ENCODE data around the gene PACC1.

The PACC1 gene

DNA sequence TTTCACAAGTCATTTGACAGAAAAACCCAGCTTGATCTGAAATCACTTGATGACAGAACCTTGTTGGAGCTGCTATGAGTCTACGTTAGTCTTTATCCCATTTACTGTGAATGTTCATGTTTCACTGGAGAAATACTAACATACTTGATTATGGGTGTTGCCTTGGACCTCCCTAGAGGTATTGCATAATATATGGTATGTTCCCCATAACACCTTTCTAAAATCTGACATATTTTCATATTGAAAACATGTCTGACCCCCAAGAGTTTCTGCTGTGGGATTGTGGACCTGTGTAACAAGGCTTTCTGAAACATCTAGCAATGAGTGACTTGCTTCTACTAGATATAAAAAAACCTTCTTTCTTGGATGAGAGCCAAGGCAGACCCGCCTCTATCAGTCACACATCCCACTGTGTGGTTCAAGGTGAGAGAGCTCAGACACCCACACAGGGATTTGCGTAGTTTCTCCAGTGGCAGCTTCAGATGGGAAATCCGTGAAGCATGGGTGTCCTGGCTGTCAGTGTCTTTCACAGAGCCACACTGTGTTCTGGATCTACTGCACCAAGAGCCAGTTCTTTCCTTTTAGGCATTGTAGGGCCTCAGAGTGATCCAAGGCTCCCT, 22.6 kb upstream of the PACC1 start:
- no peak for DNase-seq

- no peak for DNase-seq
These were observed 20.3 kb upstream of the PACC1 start for GRCh38 chr1:212434992-212435391.

- no peak for DNase-seq
These were observed 19.1 kb upstream of the PACC1 start for GRCh38 chr1:212433577-212434462.

DNA sequence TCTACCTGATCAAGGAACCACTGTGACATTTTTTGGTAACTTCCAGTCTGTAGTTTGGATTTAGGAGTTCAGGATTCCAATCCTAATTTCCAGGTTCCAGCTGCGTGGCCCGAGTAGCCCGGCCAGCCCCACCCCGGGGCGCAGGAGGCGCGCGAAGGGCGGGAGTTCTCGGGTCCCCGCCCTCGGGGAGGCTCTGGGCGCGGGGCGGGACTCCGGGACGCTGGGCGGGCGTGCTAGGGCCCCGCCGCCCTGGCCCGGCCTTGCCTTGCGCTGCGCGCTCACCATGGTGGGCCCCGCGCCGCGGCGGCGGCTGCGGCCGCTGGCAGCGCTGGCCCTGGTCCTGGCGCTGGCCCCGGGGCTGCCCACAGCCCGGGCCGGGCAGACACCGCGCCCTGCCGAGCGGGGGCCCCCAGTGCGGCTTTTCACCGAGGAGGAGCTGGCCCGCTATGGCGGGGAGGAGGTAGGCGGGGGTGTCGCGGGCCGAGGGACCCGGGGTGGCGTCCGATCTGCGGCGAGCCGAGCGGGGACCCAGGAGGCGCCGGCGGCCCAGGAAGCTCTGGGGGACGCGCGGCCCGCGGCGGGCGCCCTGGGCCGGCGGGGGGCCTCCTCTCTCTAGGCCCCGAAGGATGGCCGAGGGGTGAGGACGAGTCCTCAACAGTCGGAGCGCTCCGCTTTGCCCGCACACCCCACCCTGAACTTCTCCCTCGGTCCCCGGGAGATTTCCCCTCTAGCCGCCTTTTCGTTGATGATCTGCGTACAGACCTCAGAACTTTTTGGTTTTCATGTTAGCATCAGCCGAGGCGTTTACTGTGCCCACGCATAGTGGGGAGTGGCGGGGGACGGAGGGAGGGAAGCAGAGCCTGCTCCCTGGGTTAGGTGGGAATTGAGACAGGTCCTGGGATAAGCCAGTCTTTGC, 18.2 kb upstream of the PACC1 start, which contains the start of gene NENF:
TSS of gene NENF (plus strand) at position 260 of the 916 bp plus-strand sequence. CDS start at position 284, 24 bp downstream.
- peak; percentile 60 for DNase-seq

GRCh38 chr1:212432272-212432660, 17.6 kb upstream of the PACC1 start:
- no peak for DNase-seq

DNA sequence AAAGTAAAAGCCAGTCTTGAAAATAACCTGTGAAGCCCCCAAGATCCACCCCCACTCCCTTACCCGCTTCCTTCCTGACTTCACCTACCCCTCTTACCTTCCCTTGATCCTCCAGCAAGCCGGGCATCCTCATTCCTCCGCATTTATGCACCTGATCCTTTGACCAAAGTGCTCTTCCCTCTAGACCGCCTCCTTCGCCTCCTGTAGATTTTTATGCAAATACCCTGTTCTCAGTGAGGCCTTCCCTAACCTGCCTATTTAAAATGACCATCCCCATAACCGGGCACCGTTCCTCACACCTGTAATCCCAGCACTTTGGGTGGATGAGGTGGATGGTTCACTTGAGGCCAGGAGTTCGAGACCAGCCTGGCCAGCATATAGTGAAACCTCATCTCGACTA, 17.0 kb upstream of the PACC1 start:
- no peak for DNase-seq

DNA sequence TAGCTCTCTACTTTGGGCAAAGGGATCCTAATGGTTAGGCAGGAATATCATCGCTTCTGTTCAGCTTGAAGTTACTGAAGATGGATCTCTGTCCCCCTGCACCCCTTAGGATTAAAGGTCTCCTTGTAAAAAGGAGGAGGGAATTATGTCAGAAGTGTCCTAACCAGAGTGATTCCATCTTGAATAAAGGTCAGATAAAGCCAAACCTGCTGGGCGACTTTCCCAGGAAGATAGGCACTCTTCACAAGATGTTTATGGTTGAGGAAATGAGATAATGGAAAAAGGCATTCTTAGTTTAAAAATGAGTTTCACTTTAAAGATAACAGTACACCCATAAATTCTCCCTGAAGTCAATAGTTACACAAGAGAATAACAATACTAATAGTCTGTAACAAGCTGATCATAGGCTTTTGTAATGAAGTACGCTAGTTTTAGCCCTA, 16.3 kb upstream of the PACC1 start:
- DNase-seq, result no peak

DNA sequence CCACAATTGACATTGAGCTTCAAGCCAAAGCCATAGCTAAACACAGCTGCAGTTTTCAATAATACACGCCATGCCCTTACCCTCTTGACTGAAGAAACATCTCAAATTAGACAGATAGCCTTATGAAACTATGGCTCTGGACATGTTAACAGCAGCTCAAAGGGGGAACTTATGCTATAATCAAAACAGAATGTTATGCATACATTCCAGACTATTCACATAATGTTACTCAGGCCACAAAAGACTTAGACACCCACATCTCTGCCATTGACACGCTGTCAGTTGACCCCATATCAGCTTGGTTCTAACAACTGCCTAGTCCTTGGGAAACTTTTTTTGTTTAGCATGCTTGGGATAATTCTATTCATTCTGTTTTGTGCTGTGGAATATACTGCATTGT, 15.7 kb upstream of the PACC1 start:
- DNase-seq, result no peak

DNA sequence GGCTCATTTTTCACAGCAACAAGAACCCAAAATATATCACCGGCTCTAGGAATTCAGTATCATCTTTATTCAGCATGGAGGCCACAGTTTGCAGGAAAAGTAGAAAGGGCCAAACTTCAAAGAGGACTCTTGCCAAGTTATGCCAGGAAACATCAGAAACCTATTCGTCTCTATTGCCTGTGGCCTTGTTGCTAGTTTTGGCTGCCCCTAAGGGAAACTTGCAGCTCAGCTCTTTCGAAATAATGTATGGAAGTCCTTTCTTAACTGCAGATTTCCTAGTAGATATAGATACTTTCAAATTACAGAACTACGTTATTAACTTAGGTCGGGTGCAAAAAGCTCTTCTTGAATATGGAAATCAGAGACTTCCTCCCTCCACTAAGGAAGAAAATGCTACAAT, 13.8 kb upstream of the PACC1 start:
- DNase-seq, result no peak

DNA sequence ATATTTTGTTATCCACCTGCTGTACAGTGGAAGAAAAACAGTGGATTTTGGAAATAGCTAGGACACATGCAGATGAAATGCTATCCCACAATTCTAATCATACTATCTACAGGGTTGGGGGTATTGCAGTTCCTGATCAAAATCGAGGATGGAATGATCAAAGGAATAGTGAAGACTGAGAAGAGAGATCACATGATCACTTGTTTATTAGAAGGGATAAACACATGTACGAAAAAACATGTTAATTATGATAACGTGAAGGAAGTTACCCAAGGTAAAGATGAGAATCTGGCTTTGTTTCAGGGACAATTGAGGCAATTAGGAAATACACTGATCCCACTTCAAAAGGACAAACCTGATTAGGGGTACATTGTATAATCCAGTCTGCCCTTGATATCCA, 9.2 kb upstream of the PACC1 start:
- DNase-seq, result no peak

DNA sequence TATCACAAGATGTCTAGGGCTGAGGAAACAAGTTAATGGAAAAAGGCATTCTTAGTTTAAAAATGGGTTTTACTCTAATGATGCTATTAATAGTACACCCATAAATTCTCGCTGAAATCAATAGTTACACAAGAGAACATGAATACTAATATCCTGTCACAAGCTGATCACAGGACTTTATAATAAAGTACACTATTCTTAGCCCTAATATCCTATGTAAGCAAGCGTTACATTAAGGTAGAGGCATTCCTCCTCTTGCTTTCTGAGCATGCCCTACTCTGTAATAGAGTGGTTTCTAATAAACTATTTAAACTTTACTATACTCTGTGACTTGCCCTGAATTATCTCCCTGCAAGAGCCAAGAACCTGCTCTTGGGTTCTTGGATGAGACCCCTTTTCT, 6.5 kb upstream of the PACC1 start:
- DNase-seq, result no peak

DNA sequence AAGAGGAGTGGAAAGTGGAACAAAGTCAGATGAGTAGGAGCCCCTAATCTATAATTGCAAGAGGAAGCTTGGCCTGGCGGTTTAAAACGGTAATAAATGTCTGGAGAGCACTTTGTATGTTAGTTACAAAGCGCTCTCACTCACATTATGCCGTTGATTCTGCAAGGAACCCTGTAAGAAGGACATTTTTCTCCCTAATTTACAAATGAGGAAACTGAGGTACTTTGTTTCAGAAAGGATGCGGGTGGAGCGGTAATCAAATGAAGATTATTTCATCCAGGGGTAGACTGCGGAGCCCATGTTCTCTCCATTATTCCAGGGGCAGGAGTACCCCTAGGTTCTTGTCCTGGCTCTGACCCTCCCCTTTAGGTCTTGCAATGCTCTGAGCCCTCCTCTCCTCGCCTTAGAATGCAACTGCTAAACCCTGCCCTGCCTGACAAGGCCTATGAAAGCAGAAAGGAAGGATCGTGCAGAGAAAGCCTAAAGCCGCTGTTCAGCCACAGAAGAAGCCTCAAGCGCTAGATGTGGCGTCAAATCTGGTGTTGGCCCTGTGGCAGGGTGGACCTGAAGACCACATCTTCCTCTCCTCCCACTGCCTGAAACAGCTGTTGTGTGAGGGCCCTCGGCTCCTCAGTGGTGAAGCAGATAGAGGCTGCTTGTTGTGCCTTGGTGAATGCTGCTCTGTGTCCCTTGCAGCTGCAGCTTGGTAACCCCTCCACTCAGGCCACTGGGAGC, 588 bp upstream of the PACC1 start:
- DNase-seq, result no peak

- peak; percentile 25 for DNase-seq
These were observed 771 bp downstream of the PACC1 start for GRCh38 chr1:212413902-212414327.

GRCh38 chr1:212412374-212412773, 2.3 kb downstream of the PACC1 start:
- DNase-seq, result no peak

GRCh38 chr1:212410231-212410820, 4.4 kb downstream of the PACC1 start:
- no peak for DNase-seq

- DNase-seq, result no peak
These were observed 11.9 kb downstream of the PACC1 start for GRCh38 chr1:212402666-212403321.

DNA sequence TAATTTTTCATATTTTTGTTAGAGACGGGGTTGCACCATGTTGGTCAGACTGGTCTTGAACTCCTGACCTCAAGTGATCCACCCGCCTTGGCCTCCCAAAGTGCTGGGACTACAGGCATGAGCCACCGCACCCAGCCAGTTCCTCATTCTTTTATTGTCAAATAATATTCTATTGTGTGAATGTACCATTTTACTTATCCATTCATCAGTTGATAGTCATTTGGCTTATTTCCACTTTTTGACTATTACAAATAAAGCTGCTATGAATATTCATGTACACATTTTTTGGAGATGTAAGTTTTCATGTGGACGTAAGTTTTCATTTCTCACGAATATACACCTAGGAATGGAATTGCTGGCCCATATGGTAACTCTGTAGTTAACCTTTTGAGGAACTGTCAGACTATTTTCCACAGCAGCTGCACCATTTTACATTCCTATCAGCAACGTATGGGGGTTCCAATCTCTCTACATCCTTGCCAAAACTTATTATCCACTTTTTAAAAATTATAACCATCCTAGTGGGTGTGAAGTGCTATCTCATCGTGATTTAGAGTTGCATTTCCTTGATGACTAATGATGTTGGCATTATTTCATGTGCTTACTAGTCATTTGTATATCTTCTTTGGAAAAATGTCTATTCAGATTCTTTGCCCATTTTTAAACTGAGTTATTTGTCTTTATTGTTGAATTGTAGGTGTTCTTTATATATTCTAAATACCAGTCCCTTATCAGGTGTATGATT, 12.7 kb downstream of the PACC1 start:
- peak; percentile 8 for DNase-seq

DNA sequence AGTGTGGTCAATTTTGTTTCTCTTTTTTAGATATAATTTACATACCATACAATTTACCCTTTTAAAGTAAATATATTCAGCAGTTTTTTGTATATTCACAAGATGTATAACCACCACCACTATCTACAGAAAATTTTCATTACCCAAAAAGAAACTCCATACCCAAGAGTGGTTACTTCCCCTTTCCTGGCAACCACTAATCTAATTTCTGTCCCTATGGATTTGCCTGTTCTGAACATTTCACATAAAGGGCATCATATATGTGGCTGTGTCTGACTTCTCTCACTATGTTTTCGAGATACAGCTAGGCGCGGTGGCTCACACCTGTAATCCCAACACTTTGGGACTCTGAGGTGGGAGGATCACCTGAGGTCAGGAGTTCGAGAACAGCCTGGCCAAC, 13.6 kb downstream of the PACC1 start:
- DNase-seq, result no peak

DNA sequence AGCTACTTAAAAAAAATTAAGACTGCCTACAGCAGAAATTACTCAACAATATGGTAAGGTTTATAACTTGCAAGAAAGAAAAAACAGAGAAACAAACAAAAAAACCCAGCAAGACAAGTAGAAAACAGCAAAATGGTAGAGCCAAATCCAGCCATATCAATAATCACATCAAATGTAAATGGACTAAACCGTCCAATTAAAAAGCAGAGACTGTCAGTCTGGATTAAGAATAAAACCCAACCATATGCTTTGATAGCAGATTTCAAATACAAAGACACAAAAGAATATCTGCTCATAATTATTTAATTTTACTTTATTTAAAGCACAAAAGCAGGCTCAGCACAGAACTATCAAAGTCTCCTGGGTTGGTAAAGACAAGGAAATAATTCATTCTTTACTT, 17.5 kb downstream of the PACC1 start:
- DNase-seq, result no peak

DNA sequence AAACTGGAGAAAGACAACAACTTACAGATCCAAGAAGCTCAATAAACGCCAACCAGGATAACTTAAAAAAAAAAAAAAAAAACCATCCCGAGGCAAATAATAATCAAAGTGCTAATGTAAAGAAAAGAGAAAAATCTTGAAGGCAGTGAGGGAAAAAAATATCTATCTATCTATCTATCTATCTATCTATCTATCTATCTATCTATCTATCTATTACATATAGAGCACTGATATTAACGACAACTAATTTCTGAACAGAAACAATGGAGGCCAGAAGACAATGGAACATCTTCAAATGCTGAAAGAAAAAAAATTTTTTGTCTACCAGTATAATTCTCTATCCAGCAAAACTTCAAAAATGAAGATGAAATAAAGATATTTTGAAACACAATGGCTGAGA, 18.0 kb downstream of the PACC1 start:
- DNase-seq, result no peak

Data from kidney glomerular epithelial cell (primary cell).